SK-N-SH (cell line): ENCODE data around the gene NSD1. TPM values are rescaled to one million over a fixed set of nuclear protein-coding genes. Genes with fewer than 3 reads are reported as not detected.

Source experiments
- CTCF ChIA-PET: fragments of 300-600, 350-600 bp; formaldehyde crosslinking; extraction: SDS; loops from one replicate; lab custom pipeline; 2021; lab: Yijun Ruan, JAX
- POLR2A ChIA-PET: fragments of 350-600 bp; sonication (Branson Sonifier 250); formaldehyde crosslinking; extraction: SDS; loops from one replicate; lab custom pipeline; 2020; ENCODE audit warnings: antibody characterized with exemption, inconsistent platforms; lab: Yijun Ruan, JAX
- DNase-seq: peaks from one replicate; pipeline ENCODE4 v3.0.0; 2012
- H2AFZ ChIP-seq: fragments of 200-600 bp; sonication (generic); 2 replicates; pipeline ENCODE4 v1.8.1; 2016; ENCODE audit warnings: antibody characterized with exemption, mild to moderate bottlenecking, low read depth
- H3F3A ChIP-seq: fragments of 200-600 bp; sonication (generic); replicated peaks from 2 replicates; pipeline ENCODE3; 2016; ENCODE audit warnings: antibody characterized with exemption, mild to moderate bottlenecking; ENCODE audit not compliant: insufficient read depth
- H3K27ac ChIP-seq, 2 experiments: fragments of 200-500 bp in 1 of 2; fragments of 200-600 bp in 1 of 2; sonication (Bioruptor generic) in 1 of 2; sonication (generic), shearing (Covaris generic) in 1 of 2; 2 replicates each; pipeline versions ENCODE4 v1.5.1 to v1.6.1; 2014 to 2016; ENCODE audit warnings: low read depth in 2 of 2, inconsistent platforms in 1 of 2, low read length in 1 of 2, mild to moderate bottlenecking in 1 of 2, mixed read lengths in 1 of 2
- H3K27me3 ChIP-seq: fragments of 200-600 bp; sonication (generic), shearing (Covaris generic); 2 replicates; pipeline ENCODE4 v1.6.1; 2016; ENCODE audit warnings: mixed run types; ENCODE audit not compliant: insufficient read depth
- H3K36me3 ChIP-seq, 2 experiments: fragments of 200-500 bp in 1 of 2; fragments of 200-600 bp in 1 of 2; sonication (Bioruptor generic) in 1 of 2; sonication (generic) in 1 of 2; replicated peaks in 1 of 2; 2 replicates each; pipeline versions ENCODE3 to v1.5.1; 2014 to 2016; ENCODE audit warnings: low read length in 1 of 2, mild to moderate bottlenecking in 1 of 2; ENCODE audit not compliant: insufficient read depth in 2 of 2, control insufficient read depth in 1 of 2
- H3K4me1 ChIP-seq, 2 experiments: fragments of 200-500 bp in 1 of 2; fragments of 200-600 bp in 1 of 2; sonication (Bioruptor generic) in 1 of 2; sonication (generic), shearing (Covaris generic) in 1 of 2; 2 replicates each; pipeline versions ENCODE4 v1.5.1 to v1.6.1; 2014 to 2016; ENCODE audit warnings: low read depth in 1 of 2, low read length in 1 of 2, mixed run types in 1 of 2; ENCODE audit not compliant: insufficient read depth in 2 of 2, control insufficient read depth in 1 of 2
- H3K4me2 ChIP-seq: fragments of 200-600 bp; sonication (generic), shearing (Covaris generic); 2 replicates; pipeline ENCODE4 v1.6.1; 2017; ENCODE audit warnings: mixed run types
- H3K4me3 ChIP-seq, 2 experiments: fragments of 200-500 bp in 1 of 2; fragments of 200-600 bp in 1 of 2; sonication (Bioruptor generic) in 1 of 2; sonication (generic), shearing (Covaris generic) in 1 of 2; 2 replicates each; pipeline versions ENCODE4 v1.5.1 to v1.8.1; 2014 to 2016; ENCODE audit warnings: low read depth in 2 of 2, inconsistent platforms in 1 of 2, low read length in 1 of 2, mild to moderate bottlenecking in 1 of 2, mixed read lengths in 1 of 2, moderate library complexity in 1 of 2
- H3K79me2 ChIP-seq: fragments of 200-600 bp; sonication (generic); 2 replicates; pipeline ENCODE4 v1.8.1; 2017; ENCODE audit warnings: mild to moderate bottlenecking; ENCODE audit not compliant: insufficient read depth
- H3K9ac ChIP-seq: fragments of 200-600 bp; sonication (generic); 2 replicates; pipeline ENCODE4 v1.6.1; 2017; ENCODE audit warnings: mixed run types
- H3K9me2 ChIP-seq: fragments of 200-600 bp; sonication (generic); 2 replicates; pipeline ENCODE4 v1.6.1; 2017; ENCODE audit warnings: mixed run types
- H3K9me3 ChIP-seq: fragments of 200-600 bp; sonication (generic); 2 replicates; pipeline ENCODE4 v1.6.1; 2017; ENCODE audit warnings: mixed run types, mild to moderate bottlenecking, moderate library complexity
- H4K20me1 ChIP-seq: fragments of 200-600 bp; sonication (generic); 2 replicates; pipeline ENCODE4 v1.6.1; 2017; ENCODE audit warnings: mild to moderate bottlenecking, mixed run types; ENCODE audit not compliant: insufficient read depth
- CTCF ChIP-seq: fragments of 200-600 bp; sonication (generic); IDR thresholded peaks from 2 replicates; pipeline ENCODE4 v1.6.1; 2017; ENCODE audit warnings: antibody characterized with exemption, mild to moderate bottlenecking, moderate library complexity
- ELF1 ChIP-seq: IDR thresholded peaks from 2 replicates; pipeline ENCODE4 v1.4.0; 2012
- EP300 ChIP-seq, 2 experiments: IDR thresholded peaks; 2 replicates each; pipeline versions ENCODE4 v1.4.0 to v1.6.1; 2012; ENCODE audit warnings: borderline replicate concordance in 1 of 2, low read depth in 1 of 2, low read length in 1 of 2
- EZH2phosphoT487 ChIP-seq: fragments of 200-600 bp; sonication (generic); IDR thresholded peaks from 2 replicates; pipeline ENCODE4 v1.6.1; 2017; ENCODE audit warnings: low read depth, mixed run types, mild to moderate bottlenecking, antibody characterized with exemption, moderate library complexity, borderline replicate concordance
- FOXJ3 ChIP-seq: sonication (generic); formaldehyde crosslinking; IDR thresholded peaks from 2 replicates; pipeline ENCODE4 v1.5.1; 2020; ENCODE audit warnings: mild to moderate bottlenecking, missing genetic modification reagents
- GATA2 ChIP-seq: sonication (generic); formaldehyde crosslinking; IDR thresholded peaks from 2 replicates; pipeline ENCODE4 v1.5.0; 2020; ENCODE audit warnings: mild to moderate bottlenecking, missing genetic modification reagents
- JUND ChIP-seq: IDR thresholded peaks from 2 replicates; pipeline ENCODE4 v1.4.0; 2012
- MEF2A ChIP-seq: IDR thresholded peaks from 2 replicates; pipeline ENCODE4 v1.4.0; 2012; ENCODE audit warnings: low read depth, borderline replicate concordance
- MXI1 ChIP-seq: IDR thresholded peaks from 2 replicates; pipeline ENCODE4 v1.6.1; 2012; ENCODE audit warnings: mild to moderate bottlenecking, low read depth, low read length, improper control_type of control experiment
- NFIC ChIP-seq: IDR thresholded peaks from 2 replicates; pipeline ENCODE4 v1.4.0; 2012; ENCODE audit warnings: borderline replicate concordance
- RCOR1 ChIP-seq: fragments of 150-350 bp; IDR thresholded peaks from 2 replicates; pipeline ENCODE4 v1.6.1; 2017; ENCODE audit warnings: antibody characterized with exemption, low read length
- RXRA ChIP-seq: IDR thresholded peaks from 2 replicates; pipeline ENCODE4 v1.4.0; 2012; ENCODE audit warnings: low read depth, mild to moderate bottlenecking, borderline replicate concordance
- TAF1 ChIP-seq: IDR thresholded peaks from 2 replicates; pipeline ENCODE4 v1.6.1; 2012; ENCODE audit warnings: low read depth, mild to moderate bottlenecking, low read length, moderate library complexity, borderline replicate concordance
- TCF12 ChIP-seq: IDR thresholded peaks from 2 replicates; pipeline ENCODE4 v1.4.0; 2012
- ZBTB33 ChIP-seq: IDR thresholded peaks from 2 replicates; pipeline ENCODE4 v1.4.0; 2012; ENCODE audit warnings: low read depth, borderline replicate concordance
- WGBS: methylation state at CpG from one replicate; pipeline ENCODE4 v1.1.6; 2017; ENCODE audit warnings: low lambda C conversion rate; 5-methylcytosine and 5-hydroxymethylcytosine counted together
- polyA plus RNA-seq, 3 experiments: library from polyadenylated mRNA; depleted of rRNA; stranded (reverse); fragments of >200 nt; gene quantifications; 2 replicates each; pipeline ENCODE4 v1.2.3, GENCODE V29; 2012
- TF ChIP-seq, protein P1 (sequence below): fragments of 150-350 bp; IDR thresholded peaks from 2 replicates; pipeline ENCODE4 v1.6.1; 2016; ENCODE audit warnings: mild to moderate bottlenecking, low read depth, low read length

NSD1 gene
- polyA plus RNA-seq, 1 of the 3 experiments (the other 2 are of a cell fraction) = 6.7 TPM

- Histone ChIP-seq H2AFZ (no peak overlapping the region), H3K36me3 (peaks cover 35 to 64% of the 10 kb centered on the region in 2 experiments), H4K20me1 (no peaks in the 10 kb centered on the region), H3K4me2 (no peak overlapping the region), H3K79me2 (peaks cover 3% of the 10 kb centered on the region; the same call in 1 of the 2 replicates), H3F3A (peaks cover 11% of the 10 kb centered on the region), H3K27ac (no peak overlapping the region), H3K9ac (no peak overlapping the region), H3K9me2 (no peaks in the 10 kb centered on the region), H3K4me1 (no peaks in the 10 kb centered on the region), H3K27me3 (no peaks in the 10 kb centered on the region), H3K4me3 (no peak overlapping the region), H3K9me3 (no peaks in the 10 kb centered on the region)
- DNase-seq = no peak
- CTCF ChIA-PET = interaction anchor here (1.4 kb wide), 1 partner anchor 52 kb away, joined by 3 read pairs; no protein-coding TSS in a partner anchor
- WGBS = 98% methylated on average over 5 of the region's 5 CpGs
- TF ChIP-seq, protein P1, sequence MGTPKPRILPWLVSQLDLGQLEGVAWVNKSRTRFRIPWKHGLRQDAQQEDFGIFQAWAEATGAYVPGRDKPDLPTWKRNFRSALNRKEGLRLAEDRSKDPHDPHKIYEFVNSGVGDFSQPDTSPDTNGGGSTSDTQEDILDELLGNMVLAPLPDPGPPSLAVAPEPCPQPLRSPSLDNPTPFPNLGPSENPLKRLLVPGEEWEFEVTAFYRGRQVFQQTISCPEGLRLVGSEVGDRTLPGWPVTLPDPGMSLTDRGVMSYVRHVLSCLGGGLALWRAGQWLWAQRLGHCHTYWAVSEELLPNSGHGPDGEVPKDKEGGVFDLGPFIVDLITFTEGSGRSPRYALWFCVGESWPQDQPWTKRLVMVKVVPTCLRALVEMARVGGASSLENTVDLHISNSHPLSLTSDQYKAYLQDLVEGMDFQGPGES = no peak
- no peak for TF ChIP-seq CTCF
- no peak for TF ChIP-seq NFIC
- TF ChIP-seq FOXJ3 (CRISPR knock-in tag) = no peak
- TF ChIP-seq, all 33 proteins: peak for 0
- POLR2A ChIA-PET = no interaction called here
Observed at GRCh38 chr5:177242304-177242703, 108.7 kb downstream of the NSD1 start.

DNA sequence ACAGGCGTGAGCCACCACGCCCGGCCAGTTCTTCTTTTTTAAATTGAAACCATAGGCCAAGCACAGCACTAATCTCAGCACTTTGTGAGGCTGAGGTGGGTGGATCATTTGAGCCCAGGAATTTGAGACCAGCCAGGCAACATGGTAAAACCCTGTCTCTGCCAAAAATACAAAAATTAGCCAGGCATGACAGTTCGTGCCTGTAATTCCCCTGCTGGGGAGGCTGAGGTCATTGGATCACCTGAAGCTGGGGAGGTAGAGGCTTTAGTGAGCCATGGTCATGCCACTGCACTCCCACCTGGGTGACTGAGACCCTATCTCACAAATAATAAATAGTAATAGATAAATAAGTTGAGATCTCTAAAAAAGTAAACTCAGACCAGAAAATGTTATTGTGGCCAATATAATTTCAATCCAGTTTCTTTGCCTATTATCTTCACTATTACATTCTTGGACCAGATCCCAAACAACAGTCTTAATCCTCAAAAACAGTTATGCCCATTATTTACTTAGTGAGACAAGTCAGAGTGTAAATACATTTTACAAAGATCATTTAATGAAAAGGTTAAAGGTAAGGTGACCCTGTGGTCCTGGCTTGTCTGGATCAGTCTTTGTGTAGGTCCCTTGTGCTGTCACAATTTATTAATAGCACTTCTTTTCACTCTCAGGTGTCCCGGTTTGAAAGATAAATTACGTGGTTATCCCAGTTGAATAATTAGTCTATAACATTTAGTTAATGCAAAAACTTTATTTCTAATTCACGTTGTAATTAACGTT lies 116.4 kb downstream of the NSD1 start:
- Histone ChIP-seq H3K36me3 (peaks cover 55% of the 10 kb centered on the region in 2 experiments), H3K9me2 (no peaks in the 10 kb centered on the region), H3F3A (no peaks in the 10 kb centered on the region), H3K9me3 (no peaks in the 10 kb centered on the region), H3K4me1 (no peaks in the 10 kb centered on the region), H3K4me2 (no peak overlapping the region), H3K9ac (no peak overlapping the region), H3K27me3 (no peaks in the 10 kb centered on the region), H4K20me1 (no peaks in the 10 kb centered on the region), H3K4me3 (no peak overlapping the region), H2AFZ (no peak overlapping the region), H3K27ac (no peak overlapping the region), H3K79me2 (peaks cover 3% of the 10 kb centered on the region; the same call in 1 of the 2 replicates)
- WGBS = 96% methylated on average over 8 of the region's 8 CpGs
- TF ChIP-seq EZH2phosphoT487 = no peak
- TF ChIP-seq RCOR1 = no peak
- TF ChIP-seq RXRA = no peak
- no peak for TF ChIP-seq EP300 (IDR thresholded peaks at IDR 0.05; ENCODE audit: borderline replicate concordance in 1 of 2, low read depth in 1 of 2, low read length in 1 of 2)
- no peak for TF ChIP-seq ZBTB33
- no peak for TF ChIP-seq MXI1
- TF ChIP-seq MEF2A = no peak
- no peak for TF ChIP-seq TCF12
- no peak for TF ChIP-seq ELF1
- TF ChIP-seq JUND = no peak
- TF ChIP-seq NFIC = no peak
- no peak for TF ChIP-seq TAF1
- TF ChIP-seq GATA2 = no peak
- ChIA-PET CTCF (no interaction called here), POLR2A (no interaction called here)
- DNase-seq = no peak
